ENCODE results near the gene MIAT.
A peak's percentile ranks its signal among the peaks of the same experiment; 100 is the strongest.

Gene MIAT

GRCh38 chr22:26669060-26669481 is 11.7 kb downstream of the MIAT start:
- DNase-seq (ENCODE audit: low read depth), result no peak

GRCh38 chr22:26670459-26670858 is 13.1 kb downstream of the MIAT start:
- DNase-seq (ENCODE audit: low read depth), result no peak

DNA sequence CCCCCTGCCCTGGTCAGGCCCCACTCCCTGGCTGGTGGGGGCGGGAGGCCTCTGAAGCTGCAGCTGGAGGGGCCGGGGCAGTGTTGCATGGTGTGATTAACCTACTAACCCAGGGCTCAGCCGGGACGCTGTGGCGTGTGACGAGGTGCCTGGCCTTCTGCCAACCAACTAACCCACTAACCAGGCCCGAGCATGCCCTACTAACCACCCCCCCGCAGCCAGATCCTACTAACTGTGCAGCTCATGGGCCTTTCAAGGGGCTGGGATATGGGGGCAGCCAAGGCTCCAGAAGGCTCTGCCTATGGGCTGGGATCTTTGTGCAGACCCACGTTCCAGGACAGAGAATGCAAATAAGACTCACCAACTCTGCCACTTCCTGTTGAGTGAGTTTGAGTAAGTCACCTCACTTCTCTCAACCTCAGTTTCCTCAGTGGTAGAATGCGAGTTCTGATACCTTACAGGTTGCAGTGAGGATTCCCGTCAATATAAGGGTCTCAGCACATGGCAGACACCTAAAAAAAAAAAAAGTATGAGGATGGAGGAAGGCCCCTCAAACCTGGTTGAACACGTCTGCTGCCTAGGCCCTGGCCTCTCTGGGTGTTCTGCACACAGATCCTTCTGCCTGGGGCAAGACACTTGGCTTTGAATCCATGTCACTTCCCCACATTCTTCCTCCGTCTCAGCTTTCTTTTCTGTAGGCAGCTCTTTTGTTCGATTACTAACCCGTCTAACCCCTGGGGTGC is 14.1 kb downstream of the MIAT start:
- DNase-seq (ENCODE audit: low read depth), result no peak

- DNase-seq (ENCODE audit: low read depth), result no peak
These were observed 14.7 kb downstream of the MIAT start for GRCh38 chr22:26672060-26672471.

GRCh38 chr22:26672590-26673468 is 15.4 kb downstream of the MIAT start:
- DNase-seq (ENCODE audit: low read depth), result peak; percentile 92

DNA sequence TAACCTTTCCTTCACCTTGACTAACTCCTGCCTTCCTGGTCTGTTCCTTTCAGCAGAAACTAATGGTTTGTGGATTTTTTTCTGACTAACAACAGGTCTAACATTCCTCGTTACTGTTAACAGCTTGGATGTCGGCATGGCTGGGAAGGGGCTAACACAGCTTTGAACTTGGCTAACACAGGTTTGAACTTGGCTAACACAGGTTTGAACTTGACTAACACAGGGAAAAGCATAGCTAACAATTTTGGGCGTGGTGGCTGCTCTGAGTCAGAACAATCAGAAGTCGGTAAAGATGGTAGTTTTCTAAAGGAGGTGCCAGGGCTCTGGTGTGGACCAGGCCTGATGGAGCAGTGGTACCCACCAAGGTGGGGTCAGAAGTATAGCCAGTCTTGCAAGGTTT is 16.1 kb downstream of the MIAT start:
- DNase-seq (ENCODE audit: low read depth), result no peak

- DNase-seq (ENCODE audit: low read depth), result no peak
These were observed 17.1 kb downstream of the MIAT start for GRCh38 chr22:26674211-26675190.

DNA sequence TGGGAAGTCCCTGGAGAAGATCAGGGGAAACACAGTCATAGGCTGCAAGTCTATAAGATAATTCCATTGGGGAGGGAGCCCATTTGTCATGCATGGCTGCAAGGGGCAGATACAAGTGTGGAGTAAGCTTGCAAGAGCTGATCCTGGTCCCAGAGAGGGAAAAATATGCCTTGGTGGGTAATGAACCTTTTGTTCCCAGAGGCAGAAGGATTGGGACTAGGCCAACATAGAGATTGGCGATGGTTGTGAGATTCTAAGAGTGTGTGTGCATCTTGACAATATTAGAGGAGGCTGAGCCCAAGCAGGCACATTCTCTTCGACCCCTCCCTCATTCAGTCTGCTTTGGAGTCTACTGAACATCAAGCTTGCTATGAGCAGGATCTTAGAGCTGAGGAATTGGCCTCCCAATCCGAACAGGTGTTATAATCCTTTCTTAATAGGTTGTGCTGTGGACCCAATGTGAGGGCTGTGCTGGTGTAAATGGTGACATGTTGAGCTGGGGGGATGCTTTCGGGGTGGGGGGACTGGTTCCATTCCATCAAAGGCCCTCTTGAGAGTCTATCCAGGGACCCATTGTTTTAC is 18.4 kb downstream of the MIAT start:
- no peak for DNase-seq (ENCODE audit: low read depth)

DNA sequence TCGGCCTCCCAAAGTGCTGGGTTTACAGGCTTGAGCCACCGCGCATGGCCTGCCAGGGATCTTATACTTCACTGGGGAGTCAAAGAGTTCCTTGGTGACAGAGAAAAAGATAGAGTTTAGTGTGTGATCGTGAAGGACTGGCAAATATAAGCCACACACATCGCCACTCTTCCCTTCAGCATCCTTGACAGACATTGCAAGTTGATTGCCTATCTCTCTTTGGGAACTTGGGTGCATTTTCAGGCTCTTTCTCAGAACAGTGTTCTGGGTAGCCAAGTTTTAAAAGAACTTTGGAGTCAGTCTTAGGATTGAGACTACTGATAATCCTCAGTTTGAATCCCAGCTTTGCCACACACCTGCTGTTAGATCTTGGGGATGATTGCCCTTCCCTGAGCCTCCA is 19.8 kb downstream of the MIAT start:
- DNase-seq (ENCODE audit: low read depth), result no peak

- peak; percentile 66 for DNase-seq (ENCODE audit: low read depth)
These were observed 21.7 kb downstream of the MIAT start for GRCh38 chr22:26679003-26679629.

GRCh38 chr22:26680485-26680884 is 23.1 kb downstream of the MIAT start:
- DNase-seq (ENCODE audit: low read depth), result no peak

GRCh38 chr22:26681395-26681821 is 24.0 kb downstream of the MIAT start:
- peak; percentile 81 for DNase-seq (ENCODE audit: low read depth)

DNA sequence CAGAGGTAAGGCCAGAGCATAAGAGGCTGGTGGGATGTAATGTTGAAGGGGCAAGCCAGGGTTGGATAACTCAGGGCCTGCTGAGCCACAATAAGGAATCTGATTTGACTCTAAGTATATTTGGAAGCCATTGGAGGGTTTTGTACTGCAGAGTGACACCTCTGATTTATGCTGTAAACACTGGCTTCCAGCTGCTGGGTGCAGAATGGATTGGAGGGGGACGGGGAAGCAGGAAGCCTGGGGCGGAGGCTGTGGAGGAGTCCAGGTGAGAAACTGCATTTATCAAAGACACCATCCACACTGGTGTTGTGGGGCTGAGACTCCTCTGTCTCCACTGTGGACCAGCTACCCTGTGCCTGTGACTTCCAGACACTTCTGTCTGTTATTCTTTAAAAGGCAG is 26.8 kb downstream of the MIAT start:
- no peak for DNase-seq (ENCODE audit: low read depth)

DNA sequence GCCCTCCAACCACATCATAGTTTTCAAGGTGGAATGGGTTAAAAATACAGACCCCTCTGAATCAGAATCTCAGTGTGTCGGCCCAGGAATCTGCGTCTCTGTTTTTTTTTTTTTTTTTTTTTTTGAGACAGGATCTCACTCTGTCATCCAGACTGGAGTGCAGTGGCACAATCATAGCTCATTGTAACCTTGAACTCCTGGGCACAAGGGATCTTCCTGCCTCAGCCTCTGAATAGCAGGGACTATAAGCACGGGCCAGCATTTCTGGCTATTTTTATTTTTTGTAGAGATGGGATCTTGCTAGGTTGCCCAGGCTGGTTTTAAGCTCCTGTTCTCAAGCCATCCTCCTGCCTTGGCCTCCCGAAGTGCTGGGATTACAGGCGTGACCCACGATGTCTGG is 28.2 kb downstream of the MIAT start:
- no peak for DNase-seq (ENCODE audit: low read depth)

DNA sequence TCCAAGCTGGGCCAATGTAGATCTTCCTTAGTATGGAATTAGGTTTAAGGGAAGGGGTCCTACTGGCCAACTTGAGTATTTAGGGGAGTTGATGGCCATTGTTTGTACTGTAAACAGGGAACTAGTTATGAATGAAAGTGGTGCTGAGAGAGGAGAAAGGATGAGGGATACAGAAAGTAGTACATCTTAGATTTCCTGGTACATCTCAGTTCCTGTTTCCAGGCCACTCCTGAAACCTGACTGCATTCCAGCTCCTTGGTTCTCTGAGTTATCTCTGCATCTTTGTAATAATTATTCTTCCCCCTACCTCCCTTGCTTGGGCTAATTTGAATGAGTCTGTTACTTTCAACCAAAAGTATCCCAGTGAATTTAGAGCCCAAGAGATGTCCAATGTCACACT is 30.1 kb downstream of the MIAT start:
- no peak for DNase-seq (ENCODE audit: low read depth)

- no peak for DNase-seq (ENCODE audit: low read depth)
These were observed 32.3 kb downstream of the MIAT start for GRCh38 chr22:26689513-26690301.

GRCh38 chr22:26690654-26691376 is 33.4 kb downstream of the MIAT start:
- DNase-seq (ENCODE audit: low read depth), result no peak

DNA sequence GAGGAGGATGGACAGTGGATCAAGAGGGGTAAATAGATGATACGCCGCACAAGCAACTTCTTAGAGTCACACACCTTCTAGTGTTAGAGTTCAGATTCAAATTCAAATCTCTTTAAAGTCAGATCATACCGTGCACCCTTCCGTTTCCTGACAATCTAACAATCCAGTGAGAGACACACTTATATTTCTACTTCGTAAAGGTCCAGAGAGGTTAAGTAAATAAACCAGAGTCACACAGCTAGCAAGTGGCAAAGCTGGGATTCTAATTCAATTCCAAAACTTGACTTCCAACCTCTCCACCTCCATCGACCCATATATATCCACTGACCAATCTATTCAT is 34.0 kb downstream of the MIAT start:
- no peak for DNase-seq (ENCODE audit: low read depth)

- no peak for DNase-seq (ENCODE audit: low read depth)
These were observed 34.8 kb downstream of the MIAT start for GRCh38 chr22:26692215-26692614.

DNA sequence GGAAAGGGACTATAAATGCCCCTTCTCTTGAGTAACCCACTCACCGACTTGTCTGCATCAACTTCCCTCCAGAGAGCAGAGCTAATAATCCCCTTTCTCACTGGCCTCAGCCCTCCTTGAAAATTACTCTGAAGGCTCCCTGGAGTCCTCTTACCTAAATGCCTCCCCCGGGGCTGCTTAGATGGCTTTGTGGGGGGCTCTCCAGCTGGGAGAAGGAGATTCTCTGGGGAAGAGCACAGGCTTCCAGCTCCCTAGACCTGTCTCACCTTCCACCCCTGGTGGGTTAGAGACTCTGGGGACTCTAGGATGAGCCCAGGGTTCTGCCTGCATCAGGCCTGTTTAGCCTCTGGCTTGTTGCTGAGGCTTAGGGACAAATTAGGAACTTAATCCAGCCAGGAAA is 39.8 kb downstream of the MIAT start:
- no peak for DNase-seq (ENCODE audit: low read depth)
